NT2/D1 (cell line): ENCODE measurements around the gene TPP2.

ENCODE experiments used
- SUZ12 ChIP-seq: IDR thresholded peaks from 2 replicates; pipeline ENCODE4 v1.6.1; 2011; ENCODE audit not compliant: insufficient read length, insufficient read depth; ENCODE audit errors: extremely low read depth
- YY1 ChIP-seq: IDR thresholded peaks from 2 replicates; pipeline ENCODE4 v1.6.1; 2011; ENCODE audit not compliant: insufficient read length, insufficient read depth
- ZNF274 ChIP-seq: IDR thresholded peaks from 2 replicates; pipeline ENCODE4 v1.6.1; 2011; ENCODE audit warnings: mild to moderate bottlenecking, low read depth, low read length

DNA sequence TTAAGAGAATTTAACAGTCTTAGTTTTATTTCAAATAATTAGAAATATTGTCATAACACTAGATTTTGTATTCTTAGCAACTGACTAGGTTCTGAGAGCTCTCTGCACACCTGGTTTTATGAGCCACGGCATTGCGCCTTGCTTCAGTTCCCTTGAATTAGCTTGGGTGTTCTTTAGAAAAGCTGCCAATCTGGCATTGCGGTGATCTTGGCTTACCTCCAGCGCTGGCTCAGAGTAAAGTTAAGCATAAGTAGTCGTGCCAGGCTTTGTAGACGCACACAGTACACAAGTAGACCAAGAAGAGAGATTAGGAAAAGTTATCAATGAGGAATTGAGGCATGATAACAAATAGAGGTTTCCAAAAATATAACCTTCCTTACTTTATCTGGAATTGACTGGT, 45.7 kb downstream of the TPP2 start:
- TF ChIP-seq YY1 (no peak), ZNF274 (no peak), SUZ12 (no peak)
